Measurements from ENCODE around the gene ITFG2.

The ITFG2 gene

GRCh38 chr12:2826721-2827515 lies 14.4 kb downstream of the ITFG2 start:
- TF ChIP-seq, protein P1, sequence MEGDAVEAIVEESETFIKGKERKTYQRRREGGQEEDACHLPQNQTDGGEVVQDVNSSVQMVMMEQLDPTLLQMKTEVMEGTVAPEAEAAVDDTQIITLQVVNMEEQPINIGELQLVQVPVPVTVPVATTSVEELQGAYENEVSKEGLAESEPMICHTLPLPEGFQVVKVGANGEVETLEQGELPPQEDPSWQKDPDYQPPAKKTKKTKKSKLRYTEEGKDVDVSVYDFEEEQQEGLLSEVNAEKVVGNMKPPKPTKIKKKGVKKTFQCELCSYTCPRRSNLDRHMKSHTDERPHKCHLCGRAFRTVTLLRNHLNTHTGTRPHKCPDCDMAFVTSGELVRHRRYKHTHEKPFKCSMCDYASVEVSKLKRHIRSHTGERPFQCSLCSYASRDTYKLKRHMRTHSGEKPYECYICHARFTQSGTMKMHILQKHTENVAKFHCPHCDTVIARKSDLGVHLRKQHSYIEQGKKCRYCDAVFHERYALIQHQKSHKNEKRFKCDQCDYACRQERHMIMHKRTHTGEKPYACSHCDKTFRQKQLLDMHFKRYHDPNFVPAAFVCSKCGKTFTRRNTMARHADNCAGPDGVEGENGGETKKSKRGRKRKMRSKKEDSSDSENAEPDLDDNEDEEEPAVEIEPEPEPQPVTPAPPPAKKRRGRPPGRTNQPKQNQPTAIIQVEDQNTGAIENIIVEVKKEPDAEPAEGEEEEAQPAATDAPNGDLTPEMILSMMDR (IDR thresholded peaks at IDR 0.05; ENCODE audit: insufficient read depth, low read length, poor library complexity, severe bottlenecking), result no peak
- no peaks in the 10 kb centered on the region for H3K27me3 ChIP-seq (replicated peaks; ENCODE audit: control insufficient read depth, insufficient read depth, low read length)
- no peak overlapping the region for H3K4me3 ChIP-seq (replicated peaks; ENCODE audit: low read depth, low read length)
- DNase-seq (ENCODE audit: extremely low read depth, insufficient read length), result no peak
- H3K36me3 ChIP-seq (ENCODE audit: control insufficient read depth, insufficient read depth, low read length), result peaks cover 34% of the 10 kb centered on the region

- no peak overlapping the region for H3K4me3 ChIP-seq (replicated peaks; ENCODE audit: low read depth, low read length)
- TF ChIP-seq, protein P1 (IDR thresholded peaks at IDR 0.05; ENCODE audit: insufficient read depth, low read length, poor library complexity, severe bottlenecking), result no peak
- no peaks in the 10 kb centered on the region for H3K27me3 ChIP-seq (replicated peaks; ENCODE audit: control insufficient read depth, insufficient read depth, low read length)
- no peak for DNase-seq (ENCODE audit: extremely low read depth, insufficient read length)
- H3K36me3 ChIP-seq (ENCODE audit: control insufficient read depth, insufficient read depth, low read length), result peaks cover 23% of the 10 kb centered on the region
These were observed 16.8 kb downstream of the ITFG2 start for GRCh38 chr12:2829275-2829674.

DNA sequence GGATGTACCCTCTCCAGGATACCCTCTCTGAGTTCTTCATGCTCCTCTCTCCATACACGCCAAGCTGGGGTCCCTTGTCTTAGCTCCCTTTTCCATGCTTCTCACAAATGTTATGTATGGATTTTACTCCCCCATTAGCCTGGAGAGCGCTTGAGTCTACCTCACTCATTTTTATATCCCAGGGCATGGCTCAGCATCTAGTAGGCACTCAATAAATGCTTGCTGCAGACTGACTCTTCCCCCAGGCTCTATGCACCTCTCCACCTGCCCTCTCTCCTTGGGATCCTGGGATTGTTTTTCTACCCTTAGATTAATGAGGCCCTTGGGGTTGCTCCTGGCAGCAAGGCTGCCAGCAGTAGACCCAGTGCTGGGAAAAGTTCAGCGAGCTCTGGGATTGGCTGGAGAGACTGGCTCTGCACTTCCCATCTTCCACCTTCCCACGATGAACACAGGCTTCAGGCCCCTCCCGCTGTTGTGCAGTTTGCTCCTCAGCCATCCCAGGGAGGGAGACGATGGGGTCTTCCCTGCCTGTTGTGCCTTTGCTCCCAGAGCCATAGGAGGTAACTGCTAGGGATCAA lies 20.2 kb downstream of the ITFG2 start:
- DNase-seq (ENCODE audit: extremely low read depth, insufficient read length), result no peak
- TF ChIP-seq, protein P1 (IDR thresholded peaks at IDR 0.05; ENCODE audit: insufficient read depth, low read length, poor library complexity, severe bottlenecking), result no peak
- H3K27me3 ChIP-seq (replicated peaks; ENCODE audit: control insufficient read depth, insufficient read depth, low read length), result no peaks in the 10 kb centered on the region
- H3K36me3 ChIP-seq (ENCODE audit: control insufficient read depth, insufficient read depth, low read length), result peaks cover 10% of the 10 kb centered on the region
- H3K4me3 ChIP-seq (replicated peaks; ENCODE audit: low read depth, low read length), result no peak overlapping the region

GRCh38 chr12:2833327-2833726 lies 20.9 kb downstream of the ITFG2 start:
- H3K27me3 ChIP-seq (replicated peaks; ENCODE audit: control insufficient read depth, insufficient read depth, low read length), result no peaks in the 10 kb centered on the region
- no peak for DNase-seq (ENCODE audit: extremely low read depth, insufficient read length)
- H3K4me3 ChIP-seq (replicated peaks; ENCODE audit: low read depth, low read length), result no peak overlapping the region
- H3K36me3 ChIP-seq (ENCODE audit: control insufficient read depth, insufficient read depth, low read length), result peaks cover 7% of the 10 kb centered on the region
- TF ChIP-seq, protein P1 (IDR thresholded peaks at IDR 0.05; ENCODE audit: insufficient read depth, low read length, poor library complexity, severe bottlenecking), result no peak

DNA sequence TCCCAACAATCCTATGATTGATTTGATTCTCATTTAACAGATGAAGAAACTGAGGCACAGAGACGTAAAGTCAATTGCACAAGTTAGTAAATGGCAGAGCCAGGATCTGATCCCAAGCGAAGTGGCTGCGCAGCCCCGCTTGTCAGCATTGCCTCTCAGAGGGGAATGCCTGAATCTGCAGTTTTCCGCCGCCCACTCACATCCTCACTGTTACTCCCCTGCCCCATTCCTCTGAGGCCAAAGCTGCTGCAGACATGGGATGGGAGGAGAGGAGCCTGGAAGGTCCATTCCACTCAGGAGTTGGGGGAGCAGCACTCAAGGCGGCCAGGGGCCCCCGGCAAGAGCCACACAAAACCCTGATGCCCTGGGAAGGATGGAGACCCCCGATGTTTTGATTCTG lies 21.3 kb downstream of the ITFG2 start:
- DNase-seq (ENCODE audit: extremely low read depth, insufficient read length), result no peak
- H3K4me3 ChIP-seq (replicated peaks; ENCODE audit: low read depth, low read length), result no peak overlapping the region
- peaks cover 7% of the 10 kb centered on the region for H3K36me3 ChIP-seq (ENCODE audit: control insufficient read depth, insufficient read depth, low read length)
- TF ChIP-seq, protein P1 (IDR thresholded peaks at IDR 0.05; ENCODE audit: insufficient read depth, low read length, poor library complexity, severe bottlenecking), result no peak
- H3K27me3 ChIP-seq (replicated peaks; ENCODE audit: control insufficient read depth, insufficient read depth, low read length), result no peaks in the 10 kb centered on the region
